ENCODE data around the gene NOP9.

The NOP9 gene

DNA sequence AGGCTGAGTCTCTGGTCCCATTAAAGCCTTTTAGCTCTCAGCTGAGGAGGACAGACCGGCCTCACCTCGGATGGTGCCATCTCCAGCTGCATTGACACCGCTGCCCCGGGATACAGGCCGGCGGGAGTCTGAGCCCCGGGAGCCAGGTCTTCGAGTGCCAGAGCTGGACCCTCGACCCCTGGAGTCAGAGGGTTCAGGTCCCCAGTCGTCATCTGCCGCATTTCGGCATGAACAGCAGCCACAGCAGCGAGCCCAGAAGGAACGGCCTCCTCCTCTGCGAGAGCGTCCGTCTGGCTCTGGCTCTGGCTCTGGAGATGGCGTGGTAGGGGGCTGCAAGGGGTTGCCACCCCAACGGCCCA, 37.7 kb upstream of the NOP9 start:
- DNase-seq (no peak), ATAC-seq (ENCODE audit: insufficient read depth, low read depth) (no peak)
- Histone ChIP-seq H3K36me3 (ENCODE audit: insufficient read depth, low read length) (peaks cover 8% of the 10 kb centered on the region; the same call in 1 of the 2 replicates), H3K27me3 (ENCODE audit: insufficient read depth, low read length, poor library complexity) (no peaks in the 10 kb centered on the region), H3K4me2 (ENCODE audit: insufficient read depth, low read length) (no peak overlapping the region), H2AFZ (ENCODE audit: low read depth, low read length) (no peak overlapping the region), H3K27ac (ENCODE audit: low read length) (no peak overlapping the region), H3K79me2 (ENCODE audit: insufficient read depth, low read length) (no peaks in the 10 kb centered on the region), H3K9me3 (ENCODE audit: insufficient read depth, low read length, severe bottlenecking) (no peaks in the 10 kb centered on the region), H3K4me3 (ENCODE audit: low read depth in 1 of 2, low read length in 2 of 2) (no peak overlapping the region), H3K9ac (ENCODE audit: low read depth, low read length) (no peak overlapping the region), H3K4me1 (ENCODE audit: insufficient read depth, low read length) (no peaks in the 10 kb centered on the region), H4K20me1 (ENCODE audit: insufficient read depth, low read length) (no peaks in the 10 kb centered on the region)
- TF ChIP-seq EZH2 (IDR thresholded peaks at IDR 0.05; ENCODE audit: borderline replicate concordance, low read depth, low read length, severe bottlenecking) = no peak
- TF ChIP-seq, protein P1, sequence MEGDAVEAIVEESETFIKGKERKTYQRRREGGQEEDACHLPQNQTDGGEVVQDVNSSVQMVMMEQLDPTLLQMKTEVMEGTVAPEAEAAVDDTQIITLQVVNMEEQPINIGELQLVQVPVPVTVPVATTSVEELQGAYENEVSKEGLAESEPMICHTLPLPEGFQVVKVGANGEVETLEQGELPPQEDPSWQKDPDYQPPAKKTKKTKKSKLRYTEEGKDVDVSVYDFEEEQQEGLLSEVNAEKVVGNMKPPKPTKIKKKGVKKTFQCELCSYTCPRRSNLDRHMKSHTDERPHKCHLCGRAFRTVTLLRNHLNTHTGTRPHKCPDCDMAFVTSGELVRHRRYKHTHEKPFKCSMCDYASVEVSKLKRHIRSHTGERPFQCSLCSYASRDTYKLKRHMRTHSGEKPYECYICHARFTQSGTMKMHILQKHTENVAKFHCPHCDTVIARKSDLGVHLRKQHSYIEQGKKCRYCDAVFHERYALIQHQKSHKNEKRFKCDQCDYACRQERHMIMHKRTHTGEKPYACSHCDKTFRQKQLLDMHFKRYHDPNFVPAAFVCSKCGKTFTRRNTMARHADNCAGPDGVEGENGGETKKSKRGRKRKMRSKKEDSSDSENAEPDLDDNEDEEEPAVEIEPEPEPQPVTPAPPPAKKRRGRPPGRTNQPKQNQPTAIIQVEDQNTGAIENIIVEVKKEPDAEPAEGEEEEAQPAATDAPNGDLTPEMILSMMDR (IDR thresholded peaks at IDR 0.05; ENCODE audit: borderline replicate concordance, extremely low read depth, low read length, poor library complexity, severe bottlenecking) = no peak

DNA sequence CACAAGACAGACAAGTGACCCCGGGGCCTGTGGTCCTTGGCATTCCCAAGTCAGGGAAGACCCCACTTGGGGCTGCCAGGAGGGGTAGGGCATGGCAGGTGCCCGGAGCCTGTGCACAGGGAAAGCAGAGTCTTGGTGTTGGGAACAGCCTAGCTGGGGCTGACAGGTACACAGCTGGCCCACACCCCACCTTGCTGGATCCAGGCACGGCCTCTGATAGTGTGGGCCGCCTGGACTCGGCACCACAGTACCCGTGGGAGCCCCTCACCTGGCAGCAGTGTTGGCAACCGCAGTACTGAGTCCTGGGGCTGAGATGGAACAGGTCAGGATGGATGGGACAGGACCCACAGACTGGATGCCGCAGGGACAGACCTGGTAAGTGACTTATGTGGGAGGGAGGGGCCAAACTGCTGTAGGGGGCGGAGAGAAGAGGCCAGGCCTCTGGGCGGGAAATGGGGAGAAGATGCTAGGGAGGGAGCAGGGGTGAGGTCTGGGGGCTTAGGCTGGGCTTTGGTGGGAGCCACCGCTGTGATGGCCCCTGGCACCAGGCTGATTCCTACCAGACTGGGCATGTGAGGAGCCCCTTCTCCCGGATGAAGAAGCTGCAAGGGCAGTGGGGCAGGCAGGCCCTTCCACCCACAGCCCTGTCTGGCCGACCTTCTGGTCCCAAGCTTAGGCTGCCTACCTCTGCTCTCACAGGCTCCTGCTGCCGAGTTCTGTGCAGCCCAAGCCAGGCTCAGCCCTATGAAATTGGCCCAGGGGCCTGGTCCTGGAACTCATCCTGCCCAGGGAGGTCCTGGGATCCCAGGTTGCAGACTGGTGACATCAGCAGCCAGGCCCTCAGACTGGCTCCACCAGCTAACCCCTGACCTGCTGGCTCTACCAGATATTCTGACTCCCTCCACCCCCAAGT, 36.6 kb upstream of the NOP9 start, which contains the start of gene TGM1:
Gene TGM1 (minus strand): TSS at position 357 of the 913 bp plus-strand sequence. CDS start 825 bp downstream, outside the sequence.
- Histone ChIP-seq H3K79me2 (ENCODE audit: insufficient read depth, low read length) (no peaks in the 10 kb centered on the region), H3K4me3 (ENCODE audit: low read depth in 1 of 2, low read length in 2 of 2) (no peak within 1 kb of the TSS), H4K20me1 (ENCODE audit: insufficient read depth, low read length) (no peaks in the 10 kb centered on the region), H3K27me3 (ENCODE audit: insufficient read depth, low read length, poor library complexity) (no peaks in the 10 kb centered on the region), H3K9ac (ENCODE audit: low read depth, low read length) (no peak within 1 kb of the TSS), H3K27ac (ENCODE audit: low read length) (no peak within 1 kb of the TSS), H3K9me3 (ENCODE audit: insufficient read depth, low read length, severe bottlenecking) (no peaks in the 10 kb centered on the region), H2AFZ (ENCODE audit: low read depth, low read length) (no peak within 1 kb of the TSS), H3K4me1 (ENCODE audit: insufficient read depth, low read length) (no peaks in the 10 kb centered on the region), H3K4me2 (ENCODE audit: insufficient read depth, low read length) (no peak within 1 kb of the TSS), H3K36me3 (ENCODE audit: insufficient read depth, low read length) (peaks cover 14% of the 10 kb centered on the region; the same call in 1 of the 2 replicates)
- ATAC-seq (ENCODE audit: insufficient read depth, low read depth) = no peak
- TF ChIP-seq EZH2 (IDR thresholded peaks at IDR 0.05; ENCODE audit: borderline replicate concordance, low read depth, low read length, severe bottlenecking) = no peak
- TF ChIP-seq, protein P1 (IDR thresholded peaks at IDR 0.05; ENCODE audit: borderline replicate concordance, extremely low read depth, low read length, poor library complexity, severe bottlenecking) = no peak
- DNase-seq = no peak

DNA sequence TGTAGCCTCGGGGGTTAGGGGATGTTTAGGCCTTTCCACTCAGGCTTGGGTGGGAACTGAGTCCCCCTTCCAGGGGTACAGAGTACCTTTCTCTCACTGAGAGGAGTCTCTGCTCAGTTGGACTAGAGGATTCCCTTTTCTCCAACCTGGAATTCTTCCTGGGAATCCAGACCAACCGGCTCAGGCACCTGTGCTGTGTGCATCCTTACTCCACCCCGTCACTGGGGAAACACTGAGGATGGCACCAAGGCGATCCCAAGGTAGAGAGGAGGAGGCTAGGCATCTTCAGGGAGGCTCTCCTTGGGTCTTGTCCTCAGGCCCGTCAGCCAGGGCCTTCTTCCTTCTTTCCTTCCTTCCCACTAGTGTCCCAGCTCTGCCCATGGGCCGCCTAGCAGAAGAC, 35.8 kb upstream of the NOP9 start:
- peaks cover 14% of the 10 kb centered on the region; the same call in 1 of the 2 replicates for H3K36me3 ChIP-seq (ENCODE audit: insufficient read depth, low read length)
- H3K27ac ChIP-seq (ENCODE audit: low read length) = no peak overlapping the region
- H2AFZ ChIP-seq (ENCODE audit: low read depth, low read length) = no peak overlapping the region
- DNase-seq = no peak
- no peaks in the 10 kb centered on the region for H3K79me2 ChIP-seq (ENCODE audit: insufficient read depth, low read length)
- no peak overlapping the region for H3K4me2 ChIP-seq (ENCODE audit: insufficient read depth, low read length)
- no peaks in the 10 kb centered on the region for H3K9me3 ChIP-seq (ENCODE audit: insufficient read depth, low read length, severe bottlenecking)
- no peaks in the 10 kb centered on the region for H3K27me3 ChIP-seq (ENCODE audit: insufficient read depth, low read length, poor library complexity)
- no peaks in the 10 kb centered on the region for H4K20me1 ChIP-seq (ENCODE audit: insufficient read depth, low read length)
- H3K4me3 ChIP-seq (ENCODE audit: low read depth in 1 of 2, low read length in 2 of 2) = no peak overlapping the region
- no peak for ATAC-seq (ENCODE audit: insufficient read depth, low read depth)
- no peak for TF ChIP-seq EZH2 (IDR thresholded peaks at IDR 0.05; ENCODE audit: borderline replicate concordance, low read depth, low read length, severe bottlenecking)
- TF ChIP-seq, protein P1 (IDR thresholded peaks at IDR 0.05; ENCODE audit: borderline replicate concordance, extremely low read depth, low read length, poor library complexity, severe bottlenecking) = no peak
- no peak overlapping the region for H3K9ac ChIP-seq (ENCODE audit: low read depth, low read length)
- no peaks in the 10 kb centered on the region for H3K4me1 ChIP-seq (ENCODE audit: insufficient read depth, low read length)
